Breast epithelium (tissue), 3 donors: ENCODE results near the gene RAB18.

Experiments
- POLR2A ChIP-seq: fragments of 450-650 bp; IDR thresholded peaks from one replicate; pipeline ENCODE4 v1.6.1; 2016; ENCODE audit warnings: antibody characterized with exemption, mild to moderate bottlenecking, moderate library complexity
- POLR2AphosphoS5 ChIP-seq, 3 donors: sonication (generic); formaldehyde crosslinking; IDR thresholded peaks; one replicate each; pipeline ENCODE4 v1.6.1; 2017; ENCODE audit warnings: antibody characterized with exemption in 3 of 3
- TF ChIP-seq, protein P1 (sequence below), 3 donors: fragments of 450-650 bp; IDR thresholded peaks; one replicate each; pipeline ENCODE4 v1.5.1; 2016 to 2017; ENCODE audit warnings: antibody characterized with exemption in 3 of 3, mild to moderate bottlenecking in 3 of 3, moderate library complexity in 3 of 3

DNA sequence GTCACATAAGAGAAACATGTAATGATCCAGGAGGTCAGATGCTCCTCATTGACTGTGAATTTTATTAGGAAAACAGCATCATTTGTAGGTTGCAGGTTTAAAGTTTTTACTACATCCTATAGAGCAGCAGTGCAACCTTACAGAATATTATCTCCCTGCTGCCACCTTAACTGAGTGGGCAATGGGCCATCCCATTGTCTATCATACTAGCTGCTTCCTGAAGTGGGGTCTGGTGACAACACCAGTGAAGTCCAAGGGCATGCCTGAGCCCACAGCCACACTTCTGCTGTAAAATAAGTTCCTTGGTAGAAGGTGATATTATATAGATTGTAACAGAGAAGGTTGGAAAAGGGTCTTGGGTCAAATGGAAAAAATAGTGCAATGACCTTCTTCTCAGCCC is 4.0 kb upstream of the RAB18 start:
- TF ChIP-seq, protein P1, sequence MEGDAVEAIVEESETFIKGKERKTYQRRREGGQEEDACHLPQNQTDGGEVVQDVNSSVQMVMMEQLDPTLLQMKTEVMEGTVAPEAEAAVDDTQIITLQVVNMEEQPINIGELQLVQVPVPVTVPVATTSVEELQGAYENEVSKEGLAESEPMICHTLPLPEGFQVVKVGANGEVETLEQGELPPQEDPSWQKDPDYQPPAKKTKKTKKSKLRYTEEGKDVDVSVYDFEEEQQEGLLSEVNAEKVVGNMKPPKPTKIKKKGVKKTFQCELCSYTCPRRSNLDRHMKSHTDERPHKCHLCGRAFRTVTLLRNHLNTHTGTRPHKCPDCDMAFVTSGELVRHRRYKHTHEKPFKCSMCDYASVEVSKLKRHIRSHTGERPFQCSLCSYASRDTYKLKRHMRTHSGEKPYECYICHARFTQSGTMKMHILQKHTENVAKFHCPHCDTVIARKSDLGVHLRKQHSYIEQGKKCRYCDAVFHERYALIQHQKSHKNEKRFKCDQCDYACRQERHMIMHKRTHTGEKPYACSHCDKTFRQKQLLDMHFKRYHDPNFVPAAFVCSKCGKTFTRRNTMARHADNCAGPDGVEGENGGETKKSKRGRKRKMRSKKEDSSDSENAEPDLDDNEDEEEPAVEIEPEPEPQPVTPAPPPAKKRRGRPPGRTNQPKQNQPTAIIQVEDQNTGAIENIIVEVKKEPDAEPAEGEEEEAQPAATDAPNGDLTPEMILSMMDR (IDR thresholded peaks at IDR 0.05), result no peak
- TF ChIP-seq POLR2A (no peak), POLR2AphosphoS5 (IDR thresholded peaks at IDR 0.05) (no peak)
